H1 (cell line): ENCODE data around the gene HNRNPM. TPM values are rescaled to one million over a fixed set of nuclear protein-coding genes. Genes with fewer than 3 reads are reported as not detected.

Source experiments
- CTCF ChIA-PET: fragments of 300-600 bp; sonication (Branson Sonifier 250); formaldehyde crosslinking; loops from one replicate; lab custom pipeline; 2021; ENCODE audit not compliant: partially characterized antibody; lab: Charles Lee
- POLR2A ChIA-PET: fragments of 300-600 bp; sonication (Branson Sonifier 250); formaldehyde crosslinking; loops from one replicate; lab custom pipeline; 2021; ENCODE audit warnings: inconsistent platforms; ENCODE audit not compliant: partially characterized antibody; lab: Charles Lee
- DNase-seq, 2 experiments: peaks; one replicate each; pipeline versions ENCODE4 v3.0.0 to v3.0.0-alpha.2; 2010 to 2022; ENCODE audit warnings: low spot score in 2 of 2, low read depth in 1 of 2, mixed read lengths in 1 of 2
- FAIRE-seq: peaks from 2 replicates; lab custom pipeline; 2011; peaks lifted over from hg19 to GRCh38; lab: Jason Lieb, UNC
- H2AFZ ChIP-seq: 2 replicates; pipeline ENCODE4 v1.8.1; 2012; ENCODE audit warnings: low read length, inconsistent platforms
- H2AK5ac ChIP-seq: 2 replicates; pipeline ENCODE4 v1.6.1; 2013; ENCODE audit warnings: low read depth, low read length
- H2BK120ac ChIP-seq: replicated peaks from 2 replicates; pipeline ENCODE3; 2013; ENCODE audit warnings: low read depth, low read length, inconsistent platforms
- H2BK12ac ChIP-seq: 2 replicates; pipeline ENCODE4 v1.6.1; 2013; ENCODE audit warnings: low read depth, low read length
- H2BK15ac ChIP-seq: 2 replicates; pipeline ENCODE4 v1.6.1; 2013; ENCODE audit warnings: low read length
- H2BK20ac ChIP-seq: 2 replicates; pipeline ENCODE4 v1.6.1; 2013; ENCODE audit warnings: low read length
- H2BK5ac ChIP-seq: 2 replicates; pipeline ENCODE4 v1.6.1; 2013; ENCODE audit warnings: low read depth, low read length
- H3K14ac ChIP-seq: 2 replicates; pipeline ENCODE4 v1.6.1; 2013; ENCODE audit warnings: inconsistent platforms; ENCODE audit not compliant: insufficient read length
- H3K18ac ChIP-seq: 2 replicates; pipeline ENCODE4 v1.6.1; 2013; ENCODE audit warnings: low read length; ENCODE audit errors: extremely low read depth
- H3K23ac ChIP-seq: 2 replicates; pipeline ENCODE4 v1.6.1; 2013; ENCODE audit warnings: inconsistent platforms; ENCODE audit not compliant: insufficient read length
- H3K23me2 ChIP-seq: 2 replicates; pipeline ENCODE4 v1.6.1; 2013; ENCODE audit warnings: low read depth, low read length
- H3K27ac ChIP-seq: 2 replicates; pipeline ENCODE4 v1.6.1; 2011; ENCODE audit warnings: low read depth, low read length, inconsistent platforms
- H3K27me3 ChIP-seq, 4 experiments: replicated peaks in 1 of 4; 1 replicate in 1 of 4; 2 replicates in 3 of 4; pipeline versions ENCODE4 v1.6.1 to v1.8.1; 2011 to 2013; ENCODE audit warnings: low read length in 3 of 4, mild to moderate bottlenecking in 3 of 4, inconsistent platforms in 2 of 4, mixed read lengths in 2 of 4, moderate library complexity in 1 of 4; ENCODE audit not compliant: control insufficient read depth in 3 of 4, insufficient read depth in 3 of 4; ENCODE audit errors: extremely low read depth in 1 of 4
- H3K36me3 ChIP-seq, 4 experiments: 2 replicates each; pipeline versions ENCODE4 v1.6.1 to v1.8.1; 2011 to 2013; ENCODE audit warnings: mild to moderate bottlenecking in 4 of 4, low read length in 3 of 4, moderate library complexity in 2 of 4, control low read depth in 1 of 4, inconsistent platforms in 1 of 4; ENCODE audit not compliant: insufficient read depth in 4 of 4, control insufficient read depth in 2 of 4
- H3K4ac ChIP-seq: replicated peaks from 2 replicates; pipeline ENCODE3; 2013; ENCODE audit warnings: low read length, low read depth, mixed read lengths, inconsistent platforms; ENCODE audit not compliant: insufficient read length
- H3K4me1 ChIP-seq, 4 experiments: replicated peaks in 1 of 4; 1 replicate in 1 of 4; 2 replicates in 3 of 4; pipeline versions ENCODE4 v1.6.1 to v1.8.1; 2011 to 2013; ENCODE audit warnings: low read length in 3 of 4, inconsistent platforms in 2 of 4, mixed read lengths in 1 of 4; ENCODE audit not compliant: insufficient read depth in 4 of 4, control insufficient read depth in 3 of 4
- H3K4me2 ChIP-seq, 2 experiments: 2 replicates each; pipeline versions ENCODE4 v1.6.1 to v1.8.1; 2011 to 2013; ENCODE audit warnings: low read depth in 2 of 2, low read length in 2 of 2, control low read depth in 1 of 2, inconsistent platforms in 1 of 2, mild to moderate bottlenecking in 1 of 2; ENCODE audit not compliant: insufficient read depth in 1 of 2
- H3K4me3 ChIP-seq, 4 experiments: fragments of 200-600, 300-600 bp in 1 of 4; sonication (generic), shearing (Covaris generic), sonication (Bioruptor Twin) in 1 of 4; 2 replicates each; pipeline versions ENCODE4 v1.5.1 to v1.8.1; 2011 to 2016; ENCODE audit warnings: low read length in 4 of 4, low read depth in 3 of 4, control low read depth in 2 of 4, inconsistent platforms in 2 of 4, mild to moderate bottlenecking in 2 of 4, mixed read lengths in 1 of 4, moderate library complexity in 1 of 4; ENCODE audit not compliant: insufficient read depth in 2 of 4; ENCODE audit errors: extremely low read depth in 1 of 4
- H3K56ac ChIP-seq: replicated peaks from 2 replicates; pipeline ENCODE3; 2013; ENCODE audit warnings: low read depth, mild to moderate bottlenecking, mixed read lengths, low read length, inconsistent platforms; ENCODE audit not compliant: insufficient read length
- H3K79me1 ChIP-seq: 2 replicates; pipeline ENCODE4 v1.6.1; 2013; ENCODE audit warnings: low read depth, low read length, control low read depth
- H3K79me2 ChIP-seq, 2 experiments: 2 replicates each; pipeline versions ENCODE4 v1.6.1 to v1.8.1; 2012 to 2013; ENCODE audit warnings: low read length in 2 of 2, mild to moderate bottlenecking in 2 of 2, inconsistent platforms in 1 of 2; ENCODE audit not compliant: insufficient read depth in 2 of 2, control insufficient read depth in 1 of 2
- H3K9ac ChIP-seq, 4 experiments: replicated peaks in 1 of 4; 1 replicate in 1 of 4; 2 replicates in 3 of 4; pipeline versions ENCODE4 v1.6.1 to v1.8.1; 2011 to 2013; ENCODE audit warnings: low read depth in 3 of 4, low read length in 3 of 4, control low read depth in 2 of 4, mild to moderate bottlenecking in 2 of 4, moderate library complexity in 2 of 4, inconsistent platforms in 1 of 4; ENCODE audit errors: extremely low read depth in 1 of 4
- H3K9me3 ChIP-seq, 2 experiments: 2 replicates each; pipeline versions ENCODE4 v1.6.1 to v1.8.1; 2012 to 2013; ENCODE audit warnings: mild to moderate bottlenecking in 2 of 2, moderate library complexity in 2 of 2, control low read depth in 1 of 2, inconsistent platforms in 1 of 2, low read depth in 1 of 2, low read length in 1 of 2, mixed read lengths in 1 of 2; ENCODE audit not compliant: insufficient read depth in 2 of 2
- H4K20me1 ChIP-seq, 2 experiments: replicated peaks in 1 of 2; 2 replicates each; pipeline versions ENCODE3 to v1.8.1; 2011 to 2013; ENCODE audit warnings: inconsistent platforms in 2 of 2, low read length in 2 of 2, mild to moderate bottlenecking in 1 of 2; ENCODE audit not compliant: insufficient read depth in 2 of 2, control insufficient read depth in 1 of 2
- H4K5ac ChIP-seq: 2 replicates; pipeline ENCODE4 v1.6.1; 2013; ENCODE audit warnings: low read length, low read depth, mixed read lengths, inconsistent platforms; ENCODE audit not compliant: insufficient read length
- H4K8ac ChIP-seq: 2 replicates; pipeline ENCODE4 v1.8.0; 2013; ENCODE audit warnings: mild to moderate bottlenecking, moderate library complexity, low read length, inconsistent platforms; ENCODE audit not compliant: insufficient read depth; ENCODE audit errors: extremely low read depth
- H4K91ac ChIP-seq: replicated peaks from 2 replicates; pipeline ENCODE3; 2013; ENCODE audit warnings: low read length, mixed read lengths, inconsistent platforms; ENCODE audit not compliant: insufficient read length
- KDM5A ChIP-seq: fragments of 200-600 bp; IDR thresholded peaks from 2 replicates; pipeline ENCODE4 v1.7.1; 2012; ENCODE audit warnings: mild to moderate bottlenecking, low read length, inconsistent platforms, mixed read lengths
- POLR2AphosphoS5 ChIP-seq: IDR thresholded peaks from 2 replicates; pipeline ENCODE4 v1.6.1; 2011; ENCODE audit warnings: low read depth, low read length
- WGBS, 2 experiments: shearing (Covaris generic) in 1 of 2; methylation state at CpG; one replicate each; pipeline versions ENCODE4 v1.1.6 to v1.1.7; 2013 to 2015; ENCODE audit warnings: low lambda C conversion rate in 2 of 2, mixed read lengths in 2 of 2, inconsistent platforms in 1 of 2, low coverage in 1 of 2, missing lambda C conversion rate in 1 of 2; ENCODE audit not compliant: insufficient replicate concordance in 2 of 2, insufficient coverage in 1 of 2, insufficient read length in 1 of 2; ENCODE audit errors: extremely low coverage in 1 of 2, missing lambda C conversion rate in 1 of 2; 5-methylcytosine and 5-hydroxymethylcytosine counted together
- polyA plus RNA-seq, 7 experiments: library from polyadenylated mRNA; depleted of rRNA in 3 of 7; stranded (reverse) in 5 of 7; unstranded in 2 of 7; fragments of >200 nt in 5 of 7; fragments of 200-250 nt in 2 of 7; gene quantifications; 1 replicate in 5 of 7; 2 replicates in 1 of 7; 4 replicates in 1 of 7; pipeline versions ENCODE4 v1.2.1 to v1.2.3, GENCODE V29; 2011 to 2013; ENCODE audit warnings: missing spikeins in 2 of 7, mixed read lengths in 2 of 7
- total RNA-seq: library from RNA; stranded (reverse); fragmentation: NEBNext Ultra II Directional; extraction: Animal tissue kit (Norgen Biotek cat#: 25700); gene quantifications from 2 replicates; pipeline ENCODE4 v1.2.1, GENCODE V29; 2021

The HNRNPM gene
- total and polyA plus RNA-seq, 2 of the 8 experiments (the other 6 are each of a cell fraction or from before 2014, with no cell fraction given), result 375 to 474 TPM

- no peak overlapping the region for H2BK120ac ChIP-seq
- H2BK5ac ChIP-seq, result no peak overlapping the region
- H3K9ac ChIP-seq, result no peak overlapping the region
- no peak overlapping the region for H3K4ac ChIP-seq
- H3K23me2 ChIP-seq, result no peaks in the 10 kb centered on the region
- ChIA-PET POLR2A (interaction anchor here (0.8 to 2.7 kb wide), 9 partner anchors 8 to 97 kb away, joined by 3 to 11 read pairs (median 4); partner anchors contain the start of genes PRAM1 and RAB11B), CTCF (interaction anchor here (0.8 to 1.8 kb wide), 7 partner anchors 8 to 92 kb away, joined by 3 to 5 read pairs (median 3); no protein-coding TSS in a partner anchor)
- H3K36me3 ChIP-seq, result peaks cover 28 to 66% (median 50%) of the 10 kb centered on the region in 4 experiments
- H3K27ac ChIP-seq, result no peak overlapping the region
- no peak overlapping the region for H2AK5ac ChIP-seq
- H2BK15ac ChIP-seq, result no peak overlapping the region
- TF ChIP-seq KDM5A, result no peak
- TF ChIP-seq POLR2AphosphoS5, result peak; percentile 29; the same call in 1 of the 2 replicates
- H3K4me2 ChIP-seq, result no peak overlapping the region
- 97% methylated on average over 13 of the region's 13 CpGs; no CpG with 5 or more reads in 1 of the 2 experiments for WGBS, 2 experiments
- H3K18ac ChIP-seq, result no peak overlapping the region
- peaks cover 9 to 39% of the 10 kb centered on the region in 2 experiments for H4K20me1 ChIP-seq
- H3K14ac ChIP-seq, result no peak overlapping the region
- H3K79me2 ChIP-seq, result peaks cover 0 to 23% of the 10 kb centered on the region in 2 experiments; a peak in 2 of 4 replicates
- H3K79me1 ChIP-seq, result peaks cover 10% of the 10 kb centered on the region; the same call in 1 of the 2 replicates
- H4K91ac ChIP-seq, result no peak overlapping the region
- no peak overlapping the region for H2BK12ac ChIP-seq
- H2AFZ ChIP-seq, result no peak overlapping the region
- H3K56ac ChIP-seq, result no peak overlapping the region
- FAIRE-seq (no peak), DNase-seq (no peak)
- H3K9me3 ChIP-seq, result no peaks in the 10 kb centered on the region
- no peaks in the 10 kb centered on the region for H3K27me3 ChIP-seq
- no peak overlapping the region for H3K23ac ChIP-seq
- H3K4me1 ChIP-seq, result peaks cover 0 to 2% (median 0%) of the 10 kb centered on the region in 4 experiments; a peak in 1 of 7 replicates
- no peak overlapping the region for H2BK20ac ChIP-seq
- peak overlapping the region; percentile 7; the same call in 1 of the 2 replicates for H4K8ac ChIP-seq
- H3K4me3 ChIP-seq, result no peak overlapping the region
- H4K5ac ChIP-seq, result no peak overlapping the region
These were observed 42.5 kb downstream of the HNRNPM start for GRCh38 chr19:8487137-8487851.
